SU-DHL-6 (cell line): ENCODE data around the gene MTRFR.
"Not testable (repeated sequence)": the region's sequence is repeated elsewhere in the genome, so short reads cannot be mapped to it uniquely, and the experiment has no call there.

Experiments used
- H2AFZ ChIP-seq: fragments of 200-600 bp; sonication (generic); 2 replicates; pipeline ENCODE4 v1.6.1; 2014; ENCODE audit warnings: low read depth, mild to moderate bottlenecking, moderate library complexity, mixed read lengths, antibody characterized with exemption, low read length; ENCODE audit not compliant: severe bottlenecking
- H3F3A ChIP-seq: fragments of 200-600 bp; shearing (Covaris generic); 2 replicates; pipeline ENCODE4 v1.6.0; 2016; ENCODE audit warnings: antibody characterized with exemption, mild to moderate bottlenecking; ENCODE audit not compliant: insufficient read depth
- H3K27ac ChIP-seq: fragments of 200-600 bp; sonication (generic); 2 replicates; pipeline ENCODE4 v1.5.1; 2016; ENCODE audit warnings: low read depth, mild to moderate bottlenecking, low read length, moderate library complexity, mixed read lengths
- H3K27me3 ChIP-seq: fragments of 200-600 bp; sonication (generic), shearing (Covaris generic); 2 replicates; pipeline ENCODE4 v1.6.0; 2014; ENCODE audit warnings: mild to moderate bottlenecking, low read length
- H3K36me3 ChIP-seq: fragments of 200-600 bp; sonication (generic); 2 replicates; pipeline ENCODE4 v1.6.1; 2014; ENCODE audit warnings: mild to moderate bottlenecking, low read length, mixed read lengths
- H3K4me2 ChIP-seq: fragments of 300-600, 200-600 bp; shearing (Covaris generic), sonication (generic); 2 replicates; pipeline ENCODE4 v1.6.0; 2014; ENCODE audit warnings: low read length, low read depth, mild to moderate bottlenecking; ENCODE audit not compliant: poor library complexity, severe bottlenecking
- H3K4me3 ChIP-seq: fragments of 200-600 bp; sonication (generic); 2 replicates; pipeline ENCODE4 v1.5.1; 2014; ENCODE audit warnings: antibody characterized with exemption, low read length, mild to moderate bottlenecking, mixed read lengths; ENCODE audit not compliant: insufficient read depth, poor library complexity, severe bottlenecking
- H3K79me2 ChIP-seq: fragments of 200-600 bp; sonication (generic); 2 replicates; pipeline ENCODE4 v1.6.1; 2014; ENCODE audit warnings: mild to moderate bottlenecking, low read length, moderate library complexity; ENCODE audit not compliant: insufficient read depth
- H3K9ac ChIP-seq: fragments of 200-600 bp; sonication (generic); 2 replicates; pipeline ENCODE4 v1.7.0; 2014; ENCODE audit warnings: mild to moderate bottlenecking, low read length
- H3K9me2 ChIP-seq: fragments of 200-600 bp; sonication (generic); replicated peaks from 2 replicates; pipeline ENCODE4 v1.6.1; 2014; ENCODE audit warnings: low read length; ENCODE audit not compliant: insufficient read depth
- H3K9me3 ChIP-seq: fragments of 200-600 bp; sonication (generic); 2 replicates; pipeline ENCODE4 v1.6.1; 2014; ENCODE audit warnings: low read length, mixed read lengths; ENCODE audit not compliant: insufficient read depth
- H4K20me1 ChIP-seq: fragments of 200-600 bp; sonication (generic); 2 replicates; pipeline ENCODE4 v1.6.1; 2014; ENCODE audit warnings: low read depth, mild to moderate bottlenecking, antibody characterized with exemption, low read length, moderate library complexity, mixed read lengths
- CTCF ChIP-seq: fragments of 200-600 bp; sonication (generic); IDR thresholded peaks from one replicate; pipeline ENCODE4 v1.5.1; 2017; ENCODE audit warnings: antibody characterized with exemption, mild to moderate bottlenecking, low read length, moderate library complexity; ENCODE audit not compliant: insufficient read depth, poor library complexity, severe bottlenecking
- EZH2phosphoT487 ChIP-seq: fragments of 200-600 bp; sonication (generic), shearing (Covaris generic); conservative IDR thresholded peaks from 2 replicates; pipeline ENCODE4 v1.6.1; 2018; ENCODE audit warnings: mild to moderate bottlenecking, antibody characterized with exemption, low read length, moderate library complexity, mixed read lengths

Gene MTRFR

GRCh38 chr12:123200414-123200813 is 32.8 kb upstream of the MTRFR start:
- H3K9me2 ChIP-seq, result no peaks in the 10 kb centered on the region
- H4K20me1 ChIP-seq, result no peaks in the 10 kb centered on the region
- no peak overlapping the region for H3K27ac ChIP-seq
- no peaks in the 10 kb centered on the region for H3F3A ChIP-seq
- no peak overlapping the region for H3K9ac ChIP-seq
- H3K79me2 ChIP-seq, result no peaks in the 10 kb centered on the region
- no peak for TF ChIP-seq EZH2phosphoT487
- H3K27me3 ChIP-seq, result no peaks in the 10 kb centered on the region
- H3K4me3 ChIP-seq, result no peak overlapping the region
- H3K9me3 ChIP-seq, result no peaks in the 10 kb centered on the region
- H2AFZ ChIP-seq, result no peak overlapping the region
- peaks cover 37% of the 10 kb centered on the region for H3K36me3 ChIP-seq
- no peak overlapping the region for H3K4me2 ChIP-seq

- not testable (repeated sequence) for H2AFZ ChIP-seq, H3K4me2 ChIP-seq, H3K9me2 ChIP-seq, H3K9ac ChIP-seq, H4K20me1 ChIP-seq, H3K4me3 ChIP-seq, H3K27me3 ChIP-seq, H3K79me2 ChIP-seq, H3F3A ChIP-seq, H3K27ac ChIP-seq, H3K9me3 ChIP-seq
- H3K36me3 ChIP-seq, result peaks cover 17% of the 10 kb centered on the region
These were observed 26.4 kb upstream of the MTRFR start for GRCh38 chr12:123206794-123207193.

- not testable (repeated sequence) for H4K20me1 ChIP-seq, H3F3A ChIP-seq, H3K9me2 ChIP-seq, H3K79me2 ChIP-seq, H3K4me2 ChIP-seq, H3K9ac ChIP-seq, H2AFZ ChIP-seq, H3K36me3 ChIP-seq, H3K27me3 ChIP-seq, H3K4me3 ChIP-seq, H3K9me3 ChIP-seq, H3K27ac ChIP-seq
These were observed 25.4 kb upstream of the MTRFR start for GRCh38 chr12:123207815-123208214.

- no peak overlapping the region for H3K9ac ChIP-seq
- no peak overlapping the region for H3K4me3 ChIP-seq
- no peaks in the 10 kb centered on the region for H3F3A ChIP-seq
- no peak overlapping the region for H2AFZ ChIP-seq
- no peak overlapping the region for H3K27ac ChIP-seq
- no peaks in the 10 kb centered on the region for H3K9me3 ChIP-seq
- H3K9me2 ChIP-seq, result no peaks in the 10 kb centered on the region
- peaks cover 28% of the 10 kb centered on the region for H3K79me2 ChIP-seq
- no peaks in the 10 kb centered on the region for H3K27me3 ChIP-seq
- H3K36me3 ChIP-seq, result peaks cover 36% of the 10 kb centered on the region
- TF ChIP-seq CTCF (no peak), EZH2phosphoT487 (no peak)
- no peak overlapping the region for H3K4me2 ChIP-seq
- 0 out of 2 replicates have a peak, but pooled peaks cover 9% of the 10 kb centered on the region for H4K20me1 ChIP-seq
These were observed 10.0 kb upstream of the MTRFR start for GRCh38 chr12:123223241-123223668.

- H3K27ac ChIP-seq, result no peak overlapping the region
- H3K4me2 ChIP-seq, result no peak overlapping the region
- no peak for TF ChIP-seq EZH2phosphoT487
- no peak for TF ChIP-seq CTCF
- H3K9ac ChIP-seq, result no peak overlapping the region
- H3K4me3 ChIP-seq, result no peak overlapping the region
- no peaks in the 10 kb centered on the region for H3F3A ChIP-seq
- H3K36me3 ChIP-seq, result peaks cover 49% of the 10 kb centered on the region
- H3K27me3 ChIP-seq, result no peaks in the 10 kb centered on the region
- H2AFZ ChIP-seq, result no peak overlapping the region
- no peaks in the 10 kb centered on the region for H3K9me2 ChIP-seq
- peaks cover 10% of the 10 kb centered on the region; the same call in 1 of the 2 replicates for H4K20me1 ChIP-seq
- no peaks in the 10 kb centered on the region for H3K9me3 ChIP-seq
- peaks cover 50% of the 10 kb centered on the region for H3K79me2 ChIP-seq
These were observed 7.8 kb upstream of the MTRFR start for GRCh38 chr12:123225443-123225842.
